Panc1 (cell line): Measurements from ENCODE around the gene TTPAL. TPM values are rescaled to one million over a fixed set of nuclear protein-coding genes. Genes with fewer than 3 reads are reported as not detected.

ENCODE experiments used
- ATAC-seq: fragments of 200-7000 bp; cut with Tn5 transposase; 2 replicates; pipeline ENCODE4 v1.9.1; 2020; ENCODE audit warnings: mild to moderate bottlenecking, moderate library complexity
- BruUV-seq: library from RNA; stranded (reverse); fragments of 400-500 nt; replicated peaks from 2 replicates; lab custom pipeline; 2021; lab: Mats Ljungman, UMichigan
- CTCF ChIA-PET: fragments of 300-600 bp; sonication (Branson Sonifier 250); formaldehyde crosslinking; loops from one replicate; lab custom pipeline; 2022; ENCODE audit warnings: antibody characterized with exemption; lab: Charles Lee
- POLR2A ChIA-PET: fragments of 300-600 bp; sonication (Branson Sonifier 250); formaldehyde crosslinking; loops from one replicate; lab custom pipeline; 2022; ENCODE audit warnings: antibody characterized with exemption; lab: Charles Lee
- DNase-seq: peaks from one replicate; pipeline ENCODE4 v3.0.0-alpha.2; 2010; ENCODE audit warnings: low read depth, low spot score
- H3K27ac ChIP-seq: 2 replicates; pipeline ENCODE4 v1.5.1; 2011; ENCODE audit warnings: mild to moderate bottlenecking, low read length, inconsistent platforms
- H3K27me3 ChIP-seq: fragments of 200-500 bp; sonication (Bioruptor generic); 2 replicates; pipeline ENCODE4 v1.6.0; 2014; ENCODE audit warnings: low read length, inconsistent platforms; ENCODE audit not compliant: control insufficient read depth, insufficient read depth
- H3K36me3 ChIP-seq: fragments of 200-500 bp; sonication (Bioruptor generic); 2 replicates; pipeline ENCODE4 v1.5.1; 2014; ENCODE audit warnings: inconsistent platforms, mild to moderate bottlenecking, low read length, moderate library complexity; ENCODE audit not compliant: control insufficient read depth, insufficient read depth
- H3K4me1 ChIP-seq: 2 replicates; pipeline ENCODE4 v1.5.1; 2011; ENCODE audit warnings: inconsistent platforms, mild to moderate bottlenecking, low read length, moderate library complexity; ENCODE audit not compliant: control insufficient read depth, insufficient read depth
- H3K4me3 ChIP-seq, 2 experiments: 2 replicates each; pipeline ENCODE4 v1.5.1; 2011 to 2012; ENCODE audit warnings: low read depth in 2 of 2, low read length in 2 of 2, mild to moderate bottlenecking in 2 of 2, inconsistent platforms in 1 of 2, moderate library complexity in 1 of 2
- H3K9me3 ChIP-seq: fragments of 200-500 bp; sonication (Bioruptor generic); 2 replicates; pipeline ENCODE4 v1.5.1; 2014; ENCODE audit warnings: low read depth, mild to moderate bottlenecking, inconsistent platforms, low read length, moderate library complexity; ENCODE audit not compliant: control insufficient read depth, insufficient read depth
- CTCF ChIP-seq: fragments of 450-650 bp; IDR thresholded peaks from 2 replicates; pipeline ENCODE4 v1.5.1; 2017; ENCODE audit warnings: mild to moderate bottlenecking
- POLR2AphosphoS5 ChIP-seq: IDR thresholded peaks from 2 replicates; pipeline ENCODE4 v1.6.1; 2012; ENCODE audit warnings: mild to moderate bottlenecking, low read depth, low read length, moderate library complexity
- REST ChIP-seq, 2 experiments: IDR thresholded peaks; 2 replicates each; pipeline ENCODE4 v1.6.1; 2011 to 2012; ENCODE audit warnings: low read depth in 2 of 2, control low read depth in 1 of 2, low read length in 1 of 2, mild to moderate bottlenecking in 1 of 2, moderate library complexity in 1 of 2; ENCODE audit not compliant: insufficient read depth in 1 of 2
- SIN3A ChIP-seq: IDR thresholded peaks from 2 replicates; pipeline ENCODE4 v1.6.1; 2012; ENCODE audit warnings: low read depth, mild to moderate bottlenecking, low read length, moderate library complexity, borderline replicate concordance; ENCODE audit not compliant: insufficient read depth
- TCF7L2 ChIP-seq: IDR thresholded peaks from 2 replicates; pipeline ENCODE4 v1.6.1; 2011; ENCODE audit warnings: mild to moderate bottlenecking, low read depth, low read length, inconsistent platforms
- in situ Hi-C: cut with HindIII; loops from 2 replicates; pipeline ENCODE4 v1.10.0; 2016; ENCODE audit warnings: low sequenced_read_pairs, low pct_unique_long_range_greater_than_20kb
- intact Hi-C: fragments of 100-400 bp; cut with micrococcal nuclease; formaldehyde crosslinking; loops from one replicate; pipeline ENCODE4 v1.10.0; 2022; ENCODE audit not compliant: unreplicated experiment
- total RNA-seq: library from RNA; stranded (reverse); gene quantifications from one replicate; pipeline ENCODE4 v1.2.1, GENCODE V29; 2021; ENCODE audit not compliant: unreplicated experiment

The TTPAL gene
- total RNA-seq, 1 experiment from 2014 or later: 37.4 TPM

GRCh38 chr20:44461142-44461802 lies 14.4 kb upstream of the TTPAL start:
- Histone ChIP-seq H3K36me3 (no peaks in the 10 kb centered on the region), H3K27ac (no peak overlapping the region), H3K9me3 (no peaks in the 10 kb centered on the region), H3K4me3 (no peak overlapping the region), H3K27me3 (no peaks in the 10 kb centered on the region), H3K4me1 (no peaks in the 10 kb centered on the region)
- no peak for TF ChIP-seq REST (IDR thresholded peaks at IDR 0.05; ENCODE audit: insufficient read depth in 1 of 2, low read depth in 2 of 2, low read length in 1 of 2)
- TF ChIP-seq POLR2AphosphoS5: no peak
- TF ChIP-seq TCF7L2: no peak
- POLR2A ChIA-PET: interaction anchor here (0.7 kb wide), 1 partner anchor 108 kb away, joined by 6 read pairs; no protein-coding TSS in a partner anchor
- BruUV-seq: no TSS peak
- in situ Hi-C loops (loop anchor here (10.0 kb wide), 1 partner anchor 76 kb away; no protein-coding TSS in a partner anchor), intact Hi-C loops (loop anchor here (10.0 kb wide), 1 partner anchor 146 kb away; the partner anchor contains the start of gene FITM2)
- no peak for DNase-seq
- CTCF ChIA-PET: interaction anchor here (0.5 to 1.2 kb wide), 4 partner anchors 30 to 246 kb away, joined by 3 to 5 read pairs (median 4); no protein-coding TSS in a partner anchor
- peak; percentile 27; the same call in 1 of the 2 replicates for ATAC-seq

- ATAC-seq: no peak
- no peak overlapping the region for H3K4me3 ChIP-seq
- in situ Hi-C loops: loop anchor here (10.0 kb wide), 1 partner anchor 77 kb away; no protein-coding TSS in a partner anchor
- intact Hi-C loops: loop anchor here (10.0 kb wide), 1 partner anchor 147 kb away; the partner anchor contains the start of gene FITM2
- no peak for TF ChIP-seq SIN3A
- TF ChIP-seq TCF7L2: no peak
- TF ChIP-seq CTCF: no peak
- TF ChIP-seq POLR2AphosphoS5: no peak
- TF ChIP-seq REST (IDR thresholded peaks at IDR 0.05; ENCODE audit: insufficient read depth in 1 of 2, low read depth in 2 of 2, low read length in 1 of 2): no peak
- no TSS peak for BruUV-seq
- H3K27me3 ChIP-seq: no peaks in the 10 kb centered on the region
- H3K27ac ChIP-seq: no peak overlapping the region
- ChIA-PET CTCF (interaction anchor here (0.7 to 1.2 kb wide), 2 partner anchors 245 to 247 kb away, joined by 3 to 5 read pairs; no protein-coding TSS in a partner anchor), POLR2A (interaction anchor here (0.7 kb wide), 1 partner anchor 108 kb away, joined by 6 read pairs; no protein-coding TSS in a partner anchor)
- no peaks in the 10 kb centered on the region for H3K4me1 ChIP-seq
- no peaks in the 10 kb centered on the region for H3K36me3 ChIP-seq
- no peak for DNase-seq
- H3K9me3 ChIP-seq: no peaks in the 10 kb centered on the region
Measured at GRCh38 chr20:44461803-44462174, 13.9 kb upstream of the TTPAL start.
